Measurements from ENCODE around the gene ANGPTL4.

DNA sequence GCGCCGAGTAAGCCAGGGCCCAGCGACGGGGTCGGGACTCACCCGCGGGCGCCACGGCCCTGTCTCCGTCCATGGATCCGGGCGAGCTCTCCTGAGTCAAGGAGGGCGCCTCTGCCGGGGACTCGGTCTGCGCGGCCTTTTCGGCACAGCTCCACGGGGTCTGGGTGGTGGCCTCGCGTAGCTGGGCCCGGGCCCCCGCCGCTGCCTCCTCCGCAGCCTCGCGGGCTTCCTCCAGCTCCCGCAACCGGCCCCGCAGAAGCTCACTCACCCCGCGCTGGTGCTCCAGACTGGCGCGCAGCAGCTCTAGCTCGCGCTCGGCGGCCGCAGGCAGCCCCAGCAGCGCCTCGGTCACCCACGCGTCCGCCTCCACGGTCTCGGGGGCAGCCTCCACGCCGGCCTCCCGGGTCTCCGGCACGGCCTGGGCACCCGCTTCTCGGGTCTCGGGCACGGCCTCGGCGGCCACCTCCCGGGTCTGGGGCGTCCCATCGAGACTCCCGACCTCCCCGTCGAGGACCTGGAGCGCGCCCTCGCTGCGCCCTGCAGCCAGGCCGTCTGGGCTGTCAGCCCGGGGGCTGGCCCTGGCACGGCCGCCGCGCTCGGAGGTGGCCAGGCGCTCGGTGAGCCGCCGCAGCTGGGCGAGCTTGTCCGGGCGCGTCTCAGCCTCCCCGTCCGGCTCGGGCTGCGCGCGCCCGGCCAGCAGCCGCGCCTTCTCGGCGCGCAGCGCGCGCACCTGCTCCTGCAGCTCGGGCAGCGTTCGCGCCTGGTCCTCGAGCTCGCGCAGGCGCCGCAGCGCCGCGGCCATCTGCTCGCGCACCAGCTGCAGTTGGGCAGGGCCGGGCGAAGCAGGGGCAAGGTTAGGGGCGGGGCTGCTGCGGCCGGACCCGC, 29.3 kb upstream of the ANGPTL4 start:
- TF ChIP-seq EZH2phosphoT487 (IDR thresholded peaks at IDR 0.05; ENCODE audit: low read length): no peak
- TF ChIP-seq CTCF (IDR thresholded peaks at IDR 0.05; ENCODE audit: low read length): no peak
- no peak for TF ChIP-seq EZH2 (optimal IDR thresholded peaks at IDR 0.05; ENCODE audit: low read depth, low read length)
